CD4-positive, alpha-beta T cell treated with Interleukin-1 beta for 1 hour (primary cell): ENCODE measurements around the gene CRIM1.

Source experiments
- DNase-seq, 2 donors: peaks; one replicate each; pipeline ENCODE4 v3.0.0-alpha.2; 2020 to 2022

Gene CRIM1

GRCh38 chr2:36587101-36587500, 231.5 kb downstream of the CRIM1 start:
- DNase-seq: no peak

GRCh38 chr2:36587556-36587955, 232.0 kb downstream of the CRIM1 start:
- DNase-seq: no peak

GRCh38 chr2:36589230-36589630, 233.7 kb downstream of the CRIM1 start:
- no peak for DNase-seq

- DNase-seq: no peak
Measured at GRCh38 chr2:36594849-36595248, 239.3 kb downstream of the CRIM1 start.

GRCh38 chr2:36596397-36596796, 240.8 kb downstream of the CRIM1 start:
- DNase-seq: no peak

GRCh38 chr2:36597003-36597531, 241.5 kb downstream of the CRIM1 start:
- no peak for DNase-seq

- DNase-seq: peak; percentile 59 to 63
Measured at GRCh38 chr2:36597532-36598377, 242.2 kb downstream of the CRIM1 start, which contains the start of gene FEZ2. FEZ2 (minus strand) TSS chr2:36598168; CDS start chr2:36598142, 26 bp downstream.
